HCT116 (cell line): ENCODE measurements around the gene SLC38A8. TPM values are rescaled to one million over a fixed set of nuclear protein-coding genes. Genes with fewer than 3 reads are reported as not detected.

Experiments used
- ATAC-seq: fragments of 200-7000 bp; cut with Tn5 transposase; 2 replicates; pipeline ENCODE4 v1.9.1; 2020; ENCODE audit warnings: mild to moderate bottlenecking, moderate library complexity
- BruUV-seq: library from RNA; stranded (reverse); fragments of 400-500 nt; replicated peaks from 2 replicates; lab custom pipeline; 2021; lab: Mats Ljungman, UMichigan
- CTCF ChIA-PET: fragments of 300-600 bp; sonication (Branson Sonifier 250); formaldehyde crosslinking; loops from one replicate; lab custom pipeline; 2021; ENCODE audit warnings: antibody characterized with exemption; lab: Charles Lee
- POLR2A ChIA-PET: fragments of 300-600, 350-600 bp; sonication (Branson Sonifier 250); formaldehyde crosslinking; loops from one replicate; lab custom pipeline; 2021; ENCODE audit warnings: antibody characterized with exemption; lab: Charles Lee
- RAD21 ChIA-PET, 2 experiments: fragments of 300-600 bp; sonication (Branson Sonifier 250); formaldehyde crosslinking; loops; one replicate each; lab custom pipeline; 2023; ENCODE audit warnings: low total read pairs in 2 of 2; ENCODE audit not compliant: uncharacterized antibody in 2 of 2, unreplicated experiment in 2 of 2, low non-redundant PET in 1 of 2; lab: Charles Lee
- DNase-seq: peaks from one replicate; pipeline ENCODE4 v3.0.0-alpha.2; 2010; ENCODE audit warnings: low read depth, low spot score
- H2AFZ ChIP-seq: fragments of 200-600 bp; shearing (Covaris generic), sonication (generic); 2 replicates; pipeline ENCODE4 v1.6.1; 2017; ENCODE audit warnings: low read depth, mixed run types, mixed read lengths, antibody characterized with exemption, low read length; ENCODE audit not compliant: poor library complexity, severe bottlenecking
- H3K27ac ChIP-seq: 2 replicates; pipeline ENCODE4 v1.5.1; 2012; ENCODE audit warnings: low read depth, low read length
- H3K27me3 ChIP-seq: fragments of 200-600 bp; sonication (generic); 2 replicates; pipeline ENCODE4 v1.6.1; 2016; ENCODE audit warnings: mixed run types, low read length, mixed read lengths; ENCODE audit not compliant: insufficient read depth
- H3K36me3 ChIP-seq, 2 experiments: fragments of 200-500 bp in 1 of 2; fragments of 200-600 bp in 1 of 2; sonication (Bioruptor generic) in 1 of 2; sonication (generic) in 1 of 2; 2 replicates each; pipeline versions ENCODE4 v1.5.1 to v1.6.1; 2014 to 2016; ENCODE audit warnings: low read length in 2 of 2, inconsistent platforms in 1 of 2, mixed read lengths in 1 of 2, mixed run types in 1 of 2; ENCODE audit not compliant: insufficient read depth in 2 of 2, control insufficient read depth in 1 of 2
- H3K4me1 ChIP-seq, 2 experiments: fragments of 200-600 bp in 1 of 2; sonication (generic) in 1 of 2; 2 replicates each; pipeline versions ENCODE4 v1.5.1 to v1.6.1; 2012 to 2017; ENCODE audit warnings: low read length in 2 of 2, inconsistent platforms in 1 of 2, mild to moderate bottlenecking in 1 of 2, mixed read lengths in 1 of 2, mixed run types in 1 of 2, moderate library complexity in 1 of 2; ENCODE audit not compliant: insufficient read depth in 2 of 2, control insufficient read depth in 1 of 2
- H3K4me2 ChIP-seq: fragments of 200-600 bp; sonication (generic); 2 replicates; pipeline ENCODE4 v1.6.1; 2017; ENCODE audit warnings: mixed run types, low read length, mixed read lengths
- H3K4me3 ChIP-seq, 2 experiments: fragments of 200-600 bp in 1 of 2; sonication (generic) in 1 of 2; replicated peaks in 1 of 2; 2 replicates each; pipeline ENCODE4 v1.5.1; 2011 to 2016; ENCODE audit warnings: low read length in 2 of 2, control low read depth in 1 of 2, low read depth in 1 of 2, mild to moderate bottlenecking in 1 of 2, mixed read lengths in 1 of 2, mixed run types in 1 of 2
- H3K79me2 ChIP-seq: fragments of 200-600 bp; sonication (generic); 2 replicates; pipeline ENCODE4 v1.6.1; 2017; ENCODE audit warnings: mild to moderate bottlenecking, mixed run types, low read length, moderate library complexity, mixed read lengths; ENCODE audit not compliant: insufficient read depth
- H3K9ac ChIP-seq: fragments of 200-600 bp; sonication (generic); 2 replicates; pipeline ENCODE4 v1.6.1; 2016; ENCODE audit warnings: low read length, mixed read lengths
- H3K9me2 ChIP-seq: fragments of 200-600 bp; sonication (generic), shearing (Covaris generic); 2 replicates; pipeline ENCODE4 v1.6.1; 2017; ENCODE audit warnings: mixed run types, mild to moderate bottlenecking, moderate library complexity; ENCODE audit not compliant: insufficient read depth
- H3K9me3 ChIP-seq, 2 experiments: fragments of 200-500 bp in 1 of 2; fragments of 200-600 bp in 1 of 2; sonication (Bioruptor generic) in 1 of 2; sonication (generic) in 1 of 2; 2 replicates each; pipeline ENCODE4 v1.6.1; 2014 to 2017; ENCODE audit warnings: low read length in 2 of 2, mixed read lengths in 2 of 2, inconsistent platforms in 1 of 2, low read depth in 1 of 2, mild to moderate bottlenecking in 1 of 2, mixed run types in 1 of 2, moderate library complexity in 1 of 2; ENCODE audit not compliant: control insufficient read depth in 1 of 2, insufficient read depth in 1 of 2
- H4K20me1 ChIP-seq: fragments of 200-600 bp; sonication (generic), shearing (Covaris generic); 2 replicates; pipeline ENCODE4 v1.6.1; 2017; ENCODE audit warnings: mixed run types, mild to moderate bottlenecking, moderate library complexity; ENCODE audit not compliant: insufficient read depth
- CBX3 ChIP-seq: IDR thresholded peaks from 2 replicates; pipeline ENCODE4 v1.6.1; 2012; ENCODE audit warnings: low read depth
- EGR1 ChIP-seq: IDR thresholded peaks from 2 replicates; pipeline ENCODE4 v1.6.1; 2012; ENCODE audit warnings: low read depth
- EZH2 ChIP-seq: fragments of 200-600 bp; sonication (generic); IDR thresholded peaks from 2 replicates; pipeline ENCODE4 v1.6.1; 2017; ENCODE audit warnings: antibody characterized with exemption, mixed run types
- FOSL1 ChIP-seq: IDR thresholded peaks from 2 replicates; pipeline ENCODE4 v1.6.1; 2012; ENCODE audit warnings: low read depth
- JUND ChIP-seq: IDR thresholded peaks from 2 replicates; pipeline ENCODE4 v1.6.1; 2012
- POLR2A ChIP-seq: IDR thresholded peaks from 2 replicates; pipeline ENCODE4 v1.7.0; 2011; ENCODE audit warnings: borderline replicate concordance; ENCODE audit not compliant: insufficient read depth, insufficient read length; ENCODE audit errors: extremely low read depth
- POLR2AphosphoS5 ChIP-seq: IDR thresholded peaks from 2 replicates; pipeline ENCODE4 v1.6.1; 2011; ENCODE audit warnings: mild to moderate bottlenecking, low read depth, low read length, moderate library complexity
- RAD21 ChIP-seq: IDR thresholded peaks from 2 replicates; pipeline ENCODE4 v1.6.1; 2012; ENCODE audit warnings: low read depth, mild to moderate bottlenecking
- SIN3A ChIP-seq: IDR thresholded peaks from 2 replicates; pipeline ENCODE4 v1.6.1; 2012; ENCODE audit warnings: low read depth
- SP1 ChIP-seq: IDR thresholded peaks from 2 replicates; pipeline ENCODE4 v1.6.1; 2012; ENCODE audit warnings: low read depth
- SRF ChIP-seq: IDR thresholded peaks from 2 replicates; pipeline ENCODE4 v1.6.1; 2012; ENCODE audit warnings: low read depth
- TCF7L2 ChIP-seq: IDR thresholded peaks from 2 replicates; pipeline ENCODE4 v1.7.0; 2011; ENCODE audit warnings: borderline replicate concordance, inconsistent platforms; ENCODE audit not compliant: insufficient read depth, insufficient read length; ENCODE audit errors: extremely low read depth
- YY1 ChIP-seq: IDR thresholded peaks from 2 replicates; pipeline ENCODE4 v1.6.1; 2011; ENCODE audit warnings: low read length, low read depth, moderate library complexity, mild to moderate bottlenecking; ENCODE audit not compliant: insufficient replicate concordance; ENCODE audit errors: extremely low read depth
- ZFX ChIP-seq: fragments of 450-650 bp; IDR thresholded peaks from 2 replicates; pipeline ENCODE4 v1.6.1; 2017
- ZNF274 ChIP-seq: fragments of 200-500 bp; sonication (Bioruptor generic); IDR thresholded peaks from 2 replicates; pipeline ENCODE4 v1.6.1; 2014; ENCODE audit warnings: mild to moderate bottlenecking, low read depth, low read length, inconsistent platforms
- intact Hi-C: fragments of 100-400 bp; cut with micrococcal nuclease; formaldehyde crosslinking; loops from 2 replicates; pipeline ENCODE4 v1.10.0; 2022
- total RNA-seq: library from RNA; stranded (reverse); gene quantifications from one replicate; pipeline ENCODE4 v1.2.1, GENCODE V29; 2021; ENCODE audit not compliant: unreplicated experiment
- TF ChIP-seq, protein P1 (sequence below): IDR thresholded peaks from 2 replicates; pipeline ENCODE4 v1.6.1; 2011; ENCODE audit warnings: mild to moderate bottlenecking, low read length, moderate library complexity; ENCODE audit not compliant: insufficient replicate concordance; ENCODE audit errors: extremely low read depth
- TF ChIP-seq, protein P2 (sequence below): IDR thresholded peaks from 2 replicates; pipeline ENCODE4 v1.6.1; 2012
- TF ChIP-seq, protein P3 (sequence below): IDR thresholded peaks from 2 replicates; pipeline ENCODE4 v1.6.1; 2012; ENCODE audit warnings: low read depth

Gene SLC38A8
- total RNA-seq, 1 experiment from 2014 or later, result not detected

GRCh38 chr16:84024854-84025253 lies 17.7 kb downstream of the SLC38A8 start:
- no peak overlapping the region for H2AFZ ChIP-seq
- ChIA-PET RAD21 (no interaction called here), POLR2A (no interaction called here), CTCF (no interaction called here)
- TF ChIP-seq SIN3A, result no peak
- TF ChIP-seq, protein P1, sequence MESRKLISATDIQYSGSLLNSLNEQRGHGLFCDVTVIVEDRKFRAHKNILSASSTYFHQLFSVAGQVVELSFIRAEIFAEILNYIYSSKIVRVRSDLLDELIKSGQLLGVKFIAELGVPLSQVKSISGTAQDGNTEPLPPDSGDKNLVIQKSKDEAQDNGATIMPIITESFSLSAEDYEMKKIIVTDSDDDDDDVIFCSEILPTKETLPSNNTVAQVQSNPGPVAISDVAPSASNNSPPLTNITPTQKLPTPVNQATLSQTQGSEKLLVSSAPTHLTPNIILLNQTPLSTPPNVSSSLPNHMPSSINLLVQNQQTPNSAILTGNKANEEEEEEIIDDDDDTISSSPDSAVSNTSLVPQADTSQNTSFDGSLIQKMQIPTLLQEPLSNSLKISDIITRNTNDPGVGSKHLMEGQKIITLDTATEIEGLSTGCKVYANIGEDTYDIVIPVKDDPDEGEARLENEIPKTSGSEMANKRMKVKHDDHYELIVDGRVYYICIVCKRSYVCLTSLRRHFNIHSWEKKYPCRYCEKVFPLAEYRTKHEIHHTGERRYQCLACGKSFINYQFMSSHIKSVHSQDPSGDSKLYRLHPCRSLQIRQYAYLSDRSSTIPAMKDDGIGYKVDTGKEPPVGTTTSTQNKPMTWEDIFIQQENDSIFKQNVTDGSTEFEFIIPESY, result no peak
- TF ChIP-seq SRF, result no peak
- no peak for TF ChIP-seq ZNF274
- no peak for TF ChIP-seq TCF7L2
- no peak for TF ChIP-seq POLR2A
- TF ChIP-seq JUND, result no peak
- TF ChIP-seq, protein P2, sequence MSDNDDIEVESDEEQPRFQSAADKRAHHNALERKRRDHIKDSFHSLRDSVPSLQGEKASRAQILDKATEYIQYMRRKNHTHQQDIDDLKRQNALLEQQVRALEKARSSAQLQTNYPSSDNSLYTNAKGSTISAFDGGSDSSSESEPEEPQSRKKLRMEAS, result no peak
- no peak for TF ChIP-seq ZFX
- no peak for TF ChIP-seq POLR2AphosphoS5
- TF ChIP-seq FOSL1, result no peak
- no peak for TF ChIP-seq EGR1
- no peak for TF ChIP-seq RAD21
- TF ChIP-seq YY1, result no peak
- no peak for TF ChIP-seq EZH2
- TF ChIP-seq, protein P3, sequence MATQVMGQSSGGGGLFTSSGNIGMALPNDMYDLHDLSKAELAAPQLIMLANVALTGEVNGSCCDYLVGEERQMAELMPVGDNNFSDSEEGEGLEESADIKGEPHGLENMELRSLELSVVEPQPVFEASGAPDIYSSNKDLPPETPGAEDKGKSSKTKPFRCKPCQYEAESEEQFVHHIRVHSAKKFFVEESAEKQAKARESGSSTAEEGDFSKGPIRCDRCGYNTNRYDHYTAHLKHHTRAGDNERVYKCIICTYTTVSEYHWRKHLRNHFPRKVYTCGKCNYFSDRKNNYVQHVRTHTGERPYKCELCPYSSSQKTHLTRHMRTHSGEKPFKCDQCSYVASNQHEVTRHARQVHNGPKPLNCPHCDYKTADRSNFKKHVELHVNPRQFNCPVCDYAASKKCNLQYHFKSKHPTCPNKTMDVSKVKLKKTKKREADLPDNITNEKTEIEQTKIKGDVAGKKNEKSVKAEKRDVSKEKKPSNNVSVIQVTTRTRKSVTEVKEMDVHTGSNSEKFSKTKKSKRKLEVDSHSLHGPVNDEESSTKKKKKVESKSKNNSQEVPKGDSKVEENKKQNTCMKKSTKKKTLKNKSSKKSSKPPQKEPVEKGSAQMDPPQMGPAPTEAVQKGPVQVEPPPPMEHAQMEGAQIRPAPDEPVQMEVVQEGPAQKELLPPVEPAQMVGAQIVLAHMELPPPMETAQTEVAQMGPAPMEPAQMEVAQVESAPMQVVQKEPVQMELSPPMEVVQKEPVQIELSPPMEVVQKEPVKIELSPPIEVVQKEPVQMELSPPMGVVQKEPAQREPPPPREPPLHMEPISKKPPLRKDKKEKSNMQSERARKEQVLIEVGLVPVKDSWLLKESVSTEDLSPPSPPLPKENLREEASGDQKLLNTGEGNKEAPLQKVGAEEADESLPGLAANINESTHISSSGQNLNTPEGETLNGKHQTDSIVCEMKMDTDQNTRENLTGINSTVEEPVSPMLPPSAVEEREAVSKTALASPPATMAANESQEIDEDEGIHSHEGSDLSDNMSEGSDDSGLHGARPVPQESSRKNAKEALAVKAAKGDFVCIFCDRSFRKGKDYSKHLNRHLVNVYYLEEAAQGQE, result no peak
- TF ChIP-seq CBX3, result no peak
- TF ChIP-seq SP1, result no peak
- no TSS peak for BruUV-seq
- H3K27me3 ChIP-seq, result no peaks in the 10 kb centered on the region
- no peak overlapping the region for H3K4me2 ChIP-seq
- H3K4me3 ChIP-seq, result no peak overlapping the region
- no peak overlapping the region for H3K27ac ChIP-seq
- H3K9me3 ChIP-seq, result peaks cover 8 to 12% of the 10 kb centered on the region in 2 experiments; a peak in 2 of 4 replicates
- H3K4me1 ChIP-seq, result peaks cover 0 to 7% of the 10 kb centered on the region in 2 experiments; a peak in 1 of 4 replicates
- intact Hi-C loops, result no loop called here
- no peaks in the 10 kb centered on the region for H3K79me2 ChIP-seq
- no peaks in the 10 kb centered on the region for H3K9me2 ChIP-seq
- no peak for DNase-seq
- H3K9ac ChIP-seq, result no peak overlapping the region
- no peak for ATAC-seq
- H3K36me3 ChIP-seq, result no peaks in the 10 kb centered on the region
- no peaks in the 10 kb centered on the region for H4K20me1 ChIP-seq
